PC-9 (cell line): Measurements from ENCODE around the gene CYFIP2. TPM values are rescaled to one million over a fixed set of nuclear protein-coding genes. Genes with fewer than 3 reads are reported as not detected.

Experiments
- BruUV-seq: library from RNA; stranded (reverse); fragments of 400-500 nt; replicated peaks from 2 replicates; lab custom pipeline; 2021; lab: Mats Ljungman, UMichigan
- CTCF ChIA-PET: fragments of 300-600 bp; sonication (Branson Sonifier 250); formaldehyde crosslinking; loops from one replicate; lab custom pipeline; 2022; ENCODE audit warnings: antibody characterized with exemption; lab: Charles Lee
- POLR2A ChIA-PET: fragments of 300-600 bp; sonication (Branson Sonifier 250); formaldehyde crosslinking; loops from one replicate; lab custom pipeline; 2022; ENCODE audit warnings: antibody characterized with exemption; ENCODE audit not compliant: unreplicated experiment; lab: Charles Lee
- DNase-seq, 2 experiments: peaks; one replicate each; pipeline versions ENCODE4 v3.0.0 to v3.0.0-alpha.2; 2015 to 2022; ENCODE audit warnings: mixed read lengths in 1 of 2
- H2AFZ ChIP-seq: fragments of 200-600 bp; sonication (generic); 2 replicates; pipeline ENCODE4 v1.8.1; 2017; ENCODE audit warnings: antibody characterized with exemption
- H3F3A ChIP-seq: fragments of 200-600 bp; sonication (generic); 2 replicates; pipeline ENCODE4 v1.8.1; 2017; ENCODE audit warnings: antibody characterized with exemption, mild to moderate bottlenecking, low read depth; ENCODE audit not compliant: insufficient read depth
- H3K27ac ChIP-seq: fragments of 200-600 bp; sonication (generic); 2 replicates; pipeline ENCODE4 v1.6.1; 2016; ENCODE audit warnings: mixed run types
- H3K27me3 ChIP-seq: fragments of 200-600 bp; sonication (generic); 2 replicates; pipeline ENCODE4 v1.6.1; 2016; ENCODE audit warnings: low read depth, mixed run types; ENCODE audit not compliant: insufficient read depth
- H3K36me3 ChIP-seq: fragments of 200-600 bp; sonication (generic); 2 replicates; pipeline ENCODE4 v1.6.1; 2016; ENCODE audit warnings: low read depth, mixed run types
- H3K4me1 ChIP-seq: fragments of 200-600 bp; sonication (generic); replicated peaks from 2 replicates; pipeline ENCODE4 v1.6.1; 2016; ENCODE audit warnings: mixed run types; ENCODE audit not compliant: insufficient read depth
- H3K4me2 ChIP-seq: fragments of 200-600 bp; sonication (generic); 2 replicates; pipeline ENCODE4 v1.6.1; 2017; ENCODE audit warnings: mixed run types
- H3K4me3 ChIP-seq: fragments of 200-600 bp; sonication (generic); 2 replicates; pipeline ENCODE4 v1.6.1; 2016; ENCODE audit warnings: mixed run types
- H3K79me2 ChIP-seq: fragments of 200-600 bp; sonication (generic); 2 replicates; pipeline ENCODE4 v1.6.1; 2017; ENCODE audit warnings: low read depth, mixed run types
- H3K9me2 ChIP-seq: fragments of 200-600 bp; sonication (generic); 2 replicates; pipeline ENCODE4 v1.8.1; 2017; ENCODE audit warnings: mild to moderate bottlenecking; ENCODE audit not compliant: insufficient read depth
- H3K9me3 ChIP-seq: fragments of 200-600 bp; sonication (generic); 2 replicates; pipeline ENCODE4 v1.8.1; 2016; ENCODE audit warnings: low read depth; ENCODE audit not compliant: insufficient read depth
- H4K20me1 ChIP-seq: fragments of 200-600 bp; sonication (generic); 2 replicates; pipeline ENCODE4 v1.8.1; 2017; ENCODE audit not compliant: insufficient read depth
- CTCF ChIP-seq: fragments of 200-600 bp; sonication (generic); conservative IDR thresholded peaks from 2 replicates; pipeline ENCODE4 v1.6.1; 2017; ENCODE audit warnings: mixed run types, antibody characterized with exemption, mild to moderate bottlenecking, moderate library complexity
- EZH2 ChIP-seq: fragments of 200-600 bp; sonication (generic); IDR thresholded peaks from 2 replicates; pipeline ENCODE4 v1.8.0; 2017; ENCODE audit warnings: antibody characterized with exemption, low read depth
- intact Hi-C: fragments of 100-400 bp; cut with micrococcal nuclease; formaldehyde crosslinking; loops from one replicate; pipeline ENCODE4 v1.10.0; 2022; ENCODE audit not compliant: unreplicated experiment
- total RNA-seq: library from RNA; stranded (reverse); gene quantifications from 2 replicates; pipeline ENCODE4 v1.2.3, GENCODE V29; 2021

CYFIP2 gene
- total RNA-seq, 1 experiment from 2014 or later: not detected

- no peaks in the 10 kb centered on the region for H4K20me1 ChIP-seq
- POLR2A ChIA-PET: interaction anchor here (0.6 kb wide), 1 partner anchor 156 kb away, joined by 4 read pairs; no protein-coding TSS in a partner anchor
- H2AFZ ChIP-seq: no peak overlapping the region
- DNase-seq: peak in 1 of 2 experiments; percentile 49
- peaks cover 22% of the 10 kb centered on the region; the same call in 1 of the 2 replicates for H3K27me3 ChIP-seq
- H3K4me3 ChIP-seq: no peak overlapping the region
- no peaks in the 10 kb centered on the region for H3K4me1 ChIP-seq
- H3K9me2 ChIP-seq: no peaks in the 10 kb centered on the region
- CTCF ChIA-PET: interaction anchor here (0.5 to 1.2 kb wide), 3 partner anchors 47 to 526 kb away, joined by 3 to 6 read pairs (median 5); no protein-coding TSS in a partner anchor
- intact Hi-C loops: loop anchor here (1.0 to 10.0 kb wide), 3 partner anchors 134 to 652 kb away; partner anchors contain the start of gene LSM11
- no peaks in the 10 kb centered on the region for H3K79me2 ChIP-seq
- H3K27ac ChIP-seq: no peak overlapping the region
- no peaks in the 10 kb centered on the region for H3K36me3 ChIP-seq
- no peaks in the 10 kb centered on the region for H3K9me3 ChIP-seq
- H3K4me2 ChIP-seq: no peak overlapping the region
- TF ChIP-seq EZH2: no peak
- peak; percentile 74 for TF ChIP-seq CTCF
- BruUV-seq: no TSS peak
- H3F3A ChIP-seq: no peaks in the 10 kb centered on the region
Measured at GRCh38 chr5:157342822-157343402, 77.0 kb downstream of the CYFIP2 start.

GRCh38 chr5:157343842-157344790 is 78.2 kb downstream of the CYFIP2 start:
- intact Hi-C loops: loop anchor here (1.0 to 10.0 kb wide), 3 partner anchors 133 to 651 kb away; partner anchors contain the start of gene LSM11
- Histone ChIP-seq H2AFZ (no peak overlapping the region), H3K27me3 (peaks cover 22% of the 10 kb centered on the region; the same call in 1 of the 2 replicates), H3K79me2 (no peaks in the 10 kb centered on the region), H3K4me1 (no peaks in the 10 kb centered on the region), H3K4me2 (no peak overlapping the region), H3K9me3 (no peaks in the 10 kb centered on the region), H3K4me3 (no peak overlapping the region), H4K20me1 (no peaks in the 10 kb centered on the region), H3K36me3 (no peaks in the 10 kb centered on the region), H3K27ac (no peak overlapping the region), H3K9me2 (no peaks in the 10 kb centered on the region), H3F3A (no peaks in the 10 kb centered on the region)
- no peak for DNase-seq
- TF ChIP-seq CTCF (no peak), EZH2 (no peak)
- ChIA-PET CTCF (interaction anchor here (1.2 kb wide), 1 partner anchor 132 kb away, joined by 3 read pairs; no protein-coding TSS in a partner anchor), POLR2A (no interaction called here)
- BruUV-seq: no TSS peak

GRCh38 chr5:157345067-157345466 is 79.1 kb downstream of the CYFIP2 start:
- H3K4me1 ChIP-seq: no peaks in the 10 kb centered on the region

More at GRCh38 chr5:157345067-157345466, 79.1 kb downstream of the CYFIP2 start:
- H3K79me2 ChIP-seq: no peaks in the 10 kb centered on the region
- no TSS peak for BruUV-seq
- intact Hi-C loops: loop anchor here (10.0 kb wide), 1 partner anchor 650 kb away; no protein-coding TSS in a partner anchor
- H3K4me2 ChIP-seq: no peak overlapping the region
- no peaks in the 10 kb centered on the region for H3K9me2 ChIP-seq
- no peaks in the 10 kb centered on the region for H4K20me1 ChIP-seq
- no peak for DNase-seq
- ChIA-PET POLR2A (no interaction called here), CTCF (interaction anchor here (1.2 kb wide), 1 partner anchor 131 kb away, joined by 3 read pairs; no protein-coding TSS in a partner anchor)
- no peak overlapping the region for H3K27ac ChIP-seq
- TF ChIP-seq EZH2 (no peak), CTCF (no peak)
- H3K9me3 ChIP-seq: no peaks in the 10 kb centered on the region
- H3F3A ChIP-seq: no peaks in the 10 kb centered on the region
- no peaks in the 10 kb centered on the region for H3K36me3 ChIP-seq
- H3K27me3 ChIP-seq: peaks cover 28% of the 10 kb centered on the region
- no peak overlapping the region for H3K4me3 ChIP-seq
- no peak overlapping the region for H2AFZ ChIP-seq
